Measurements from ENCODE around the gene INHBE.

DNA sequence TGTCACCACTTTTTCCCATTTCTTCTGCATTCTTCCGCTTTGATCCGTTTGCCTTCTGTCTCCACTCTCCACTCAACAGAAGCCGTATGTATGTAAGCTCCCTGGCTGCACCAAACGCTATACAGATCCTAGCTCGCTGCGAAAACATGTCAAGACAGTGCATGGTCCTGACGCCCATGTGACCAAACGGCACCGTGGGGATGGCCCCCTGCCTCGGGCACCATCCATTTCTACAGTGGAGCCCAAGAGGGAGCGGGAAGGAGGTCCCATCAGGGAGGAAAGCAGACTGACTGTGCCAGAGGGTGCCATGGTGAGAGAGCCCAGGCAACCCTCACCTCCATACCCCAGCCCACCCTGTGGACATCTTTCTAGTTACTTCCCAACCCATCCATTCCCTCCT lies 12.8 kb downstream of the INHBE start:
- TF ChIP-seq, protein P1, sequence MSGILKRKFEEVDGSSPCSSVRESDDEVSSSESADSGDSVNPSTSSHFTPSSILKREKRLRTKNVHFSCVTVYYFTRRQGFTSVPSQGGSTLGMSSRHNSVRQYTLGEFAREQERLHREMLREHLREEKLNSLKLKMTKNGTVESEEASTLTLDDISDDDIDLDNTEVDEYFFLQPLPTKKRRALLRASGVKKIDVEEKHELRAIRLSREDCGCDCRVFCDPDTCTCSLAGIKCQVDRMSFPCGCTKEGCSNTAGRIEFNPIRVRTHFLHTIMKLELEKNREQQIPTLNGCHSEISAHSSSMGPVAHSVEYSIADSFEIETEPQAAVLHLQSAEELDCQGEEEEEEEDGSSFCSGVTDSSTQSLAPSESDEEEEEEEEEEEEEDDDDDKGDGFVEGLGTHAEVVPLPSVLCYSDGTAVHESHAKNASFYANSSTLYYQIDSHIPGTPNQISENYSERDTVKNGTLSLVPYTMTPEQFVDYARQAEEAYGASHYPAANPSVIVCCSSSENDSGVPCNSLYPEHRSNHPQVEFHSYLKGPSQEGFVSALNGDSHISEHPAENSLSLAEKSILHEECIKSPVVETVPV (CRISPR knock-in tag; IDR thresholded peaks at IDR 0.05), result no peak
- TF ChIP-seq ISL1 (CRISPR knock-in tag; IDR thresholded peaks at IDR 0.05) (no peak), TCF4 (CRISPR knock-in tag; IDR thresholded peaks at IDR 0.05; ENCODE audit: borderline replicate concordance) (no peak), PPARA (CRISPR knock-in tag; IDR thresholded peaks at IDR 0.05; ENCODE audit: borderline replicate concordance) (no peak), ZNF8 (CRISPR knock-in tag; IDR thresholded peaks at IDR 0.05) (no peak), ARNTL (CRISPR knock-in tag; IDR thresholded peaks at IDR 0.05; ENCODE audit: borderline replicate concordance, low read depth) (no peak), RARB (CRISPR knock-in tag; IDR thresholded peaks at IDR 0.05) (no peak), GLIS3 (CRISPR knock-in tag; IDR thresholded peaks at IDR 0.05) (no peak)
- TF ChIP-seq, protein P2, sequence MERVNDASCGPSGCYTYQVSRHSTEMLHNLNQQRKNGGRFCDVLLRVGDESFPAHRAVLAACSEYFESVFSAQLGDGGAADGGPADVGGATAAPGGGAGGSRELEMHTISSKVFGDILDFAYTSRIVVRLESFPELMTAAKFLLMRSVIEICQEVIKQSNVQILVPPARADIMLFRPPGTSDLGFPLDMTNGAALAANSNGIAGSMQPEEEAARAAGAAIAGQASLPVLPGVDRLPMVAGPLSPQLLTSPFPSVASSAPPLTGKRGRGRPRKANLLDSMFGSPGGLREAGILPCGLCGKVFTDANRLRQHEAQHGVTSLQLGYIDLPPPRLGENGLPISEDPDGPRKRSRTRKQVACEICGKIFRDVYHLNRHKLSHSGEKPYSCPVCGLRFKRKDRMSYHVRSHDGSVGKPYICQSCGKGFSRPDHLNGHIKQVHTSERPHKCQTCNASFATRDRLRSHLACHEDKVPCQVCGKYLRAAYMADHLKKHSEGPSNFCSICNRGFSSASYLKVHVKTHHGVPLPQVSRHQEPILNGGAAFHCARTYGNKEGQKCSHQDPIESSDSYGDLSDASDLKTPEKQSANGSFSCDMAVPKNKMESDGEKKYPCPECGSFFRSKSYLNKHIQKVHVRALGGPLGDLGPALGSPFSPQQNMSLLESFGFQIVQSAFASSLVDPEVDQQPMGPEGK (CRISPR knock-in tag; IDR thresholded peaks at IDR 0.05; ENCODE audit: borderline replicate concordance), result no peak
- TF ChIP-seq, protein P3, sequence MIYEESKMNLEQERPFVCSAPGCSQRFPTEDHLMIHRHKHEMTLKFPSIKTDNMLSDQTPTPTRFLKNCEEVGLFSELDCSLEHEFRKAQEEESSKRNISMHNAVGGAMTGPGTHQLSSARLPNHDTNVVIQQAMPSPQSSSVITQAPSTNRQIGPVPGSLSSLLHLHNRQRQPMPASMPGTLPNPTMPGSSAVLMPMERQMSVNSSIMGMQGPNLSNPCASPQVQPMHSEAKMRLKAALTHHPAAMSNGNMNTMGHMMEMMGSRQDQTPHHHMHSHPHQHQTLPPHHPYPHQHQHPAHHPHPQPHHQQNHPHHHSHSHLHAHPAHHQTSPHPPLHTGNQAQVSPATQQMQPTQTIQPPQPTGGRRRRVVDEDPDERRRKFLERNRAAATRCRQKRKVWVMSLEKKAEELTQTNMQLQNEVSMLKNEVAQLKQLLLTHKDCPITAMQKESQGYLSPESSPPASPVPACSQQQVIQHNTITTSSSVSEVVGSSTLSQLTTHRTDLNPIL (CRISPR knock-in tag; IDR thresholded peaks at IDR 0.05; ENCODE audit: low read depth), result no peak
- TF ChIP-seq, protein P4, sequence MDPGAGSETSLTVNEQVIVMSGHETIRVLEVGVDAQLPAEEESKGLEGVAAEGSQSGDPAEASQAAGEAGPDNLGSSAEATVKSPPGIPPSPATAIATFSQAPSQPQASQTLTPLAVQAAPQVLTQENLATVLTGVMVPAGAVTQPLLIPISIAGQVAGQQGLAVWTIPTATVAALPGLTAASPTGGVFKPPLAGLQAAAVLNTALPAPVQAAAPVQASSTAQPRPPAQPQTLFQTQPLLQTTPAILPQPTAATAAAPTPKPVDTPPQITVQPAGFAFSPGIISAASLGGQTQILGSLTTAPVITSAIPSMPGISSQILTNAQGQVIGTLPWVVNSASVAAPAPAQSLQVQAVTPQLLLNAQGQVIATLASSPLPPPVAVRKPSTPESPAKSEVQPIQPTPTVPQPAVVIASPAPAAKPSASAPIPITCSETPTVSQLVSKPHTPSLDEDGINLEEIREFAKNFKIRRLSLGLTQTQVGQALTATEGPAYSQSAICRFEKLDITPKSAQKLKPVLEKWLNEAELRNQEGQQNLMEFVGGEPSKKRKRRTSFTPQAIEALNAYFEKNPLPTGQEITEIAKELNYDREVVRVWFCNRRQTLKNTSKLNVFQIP (CRISPR knock-in tag; IDR thresholded peaks at IDR 0.05; ENCODE audit: borderline replicate concordance, low read depth), result no peak

Measured in SK-N-SH treated with all-trans-retinoic acid at 6 μM for 48 hours (cell line).